ENCODE data around the gene UBA5.

UBA5 gene

DNA sequence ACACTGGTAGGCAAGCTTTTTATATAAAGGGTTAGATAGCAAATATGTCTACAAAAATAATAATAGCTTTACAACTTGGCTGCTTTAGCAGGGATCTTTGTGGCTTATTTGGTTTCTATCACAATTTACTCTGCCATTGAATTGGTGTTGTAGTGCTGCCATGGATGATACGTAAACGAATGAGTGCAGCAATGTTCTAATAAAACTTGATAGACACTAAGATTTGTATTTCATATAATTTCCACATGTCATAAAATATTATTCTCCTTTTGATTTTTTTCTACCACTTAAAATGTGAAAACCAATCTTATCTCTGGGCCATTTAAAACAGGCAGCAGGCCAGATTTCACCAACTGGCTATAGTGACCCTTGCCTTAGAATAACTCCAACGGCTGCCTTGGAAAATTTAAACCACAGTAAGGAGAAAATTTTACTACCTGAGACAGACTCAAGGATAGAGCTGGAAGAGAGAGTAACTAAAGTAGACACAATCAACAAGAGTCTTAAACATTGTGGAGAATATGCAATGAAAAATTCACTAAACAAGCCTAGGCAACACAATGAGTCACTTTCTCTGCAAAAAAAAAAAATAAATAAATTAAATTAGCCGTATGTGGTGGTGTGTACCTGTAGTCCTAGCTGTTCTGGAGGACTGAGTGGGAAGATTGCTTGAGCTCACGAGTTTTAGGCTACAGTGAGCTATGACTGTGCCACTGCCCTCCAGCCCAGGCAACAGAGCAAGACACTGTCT is 54.0 kb downstream of the UBA5 start:
- DNase-seq: no peak
- Histone ChIP-seq H3K4me1 (ENCODE audit: control insufficient read depth, insufficient read depth, low read depth, low read length) (no peaks in the 10 kb centered on the region), H3K4me3 (ENCODE audit: insufficient read depth in 1 of 2, low read depth in 1 of 2, low read length in 2 of 2) (no peak overlapping the region), H2BK15ac (ENCODE audit: low read depth, poor library complexity, severe bottlenecking) (no peak overlapping the region), H2BK5ac (ENCODE audit: low read depth, low read length, poor library complexity, severe bottlenecking) (no peak overlapping the region), H2AK5ac (ENCODE audit: low read length, severe bottlenecking) (no peak overlapping the region), H3K36me3 (ENCODE audit: control insufficient read depth in 1 of 2, insufficient read depth in 2 of 2, low read depth in 1 of 2, low read length in 2 of 2) (peaks cover 8 to 95% of the 10 kb centered on the region in 2 experiments), H4K91ac (ENCODE audit: low read length) (no peak overlapping the region), H3K27me3 (ENCODE audit: control insufficient read depth in 1 of 2, insufficient read depth in 1 of 2, low read length in 2 of 2) (no peaks in the 10 kb centered on the region), H3K23ac (ENCODE audit: low read length in 2 of 2) (no peak overlapping the region), H3K4ac (ENCODE audit: low read depth in 1 of 2, low read length in 2 of 2) (no peak overlapping the region), H2BK120ac (ENCODE audit: low read depth, low read length) (no peak overlapping the region), H3K27ac (ENCODE audit: low read length, poor library complexity, severe bottlenecking) (no peak overlapping the region), H3K9me3 (ENCODE audit: control insufficient read depth, low read length) (no peaks in the 10 kb centered on the region), H3K4me2 (ENCODE audit: low read length, poor library complexity, severe bottlenecking) (no peak overlapping the region), H2AFZ (ENCODE audit: low read depth, low read length) (no peak overlapping the region), H3K9ac (ENCODE audit: low read length) (no peak overlapping the region), H3K79me1 (replicated peaks; ENCODE audit: low read length, poor library complexity, severe bottlenecking) (peaks cover 13% of the 10 kb centered on the region), H4K8ac (ENCODE audit: low read length) (no peak overlapping the region), H2BK12ac (ENCODE audit: low read length in 2 of 2) (no peak overlapping the region), H3K14ac (ENCODE audit: low read length in 2 of 2) (no peak overlapping the region), H3K18ac (ENCODE audit: low read depth in 1 of 2, low read length in 2 of 2) (no peak overlapping the region)
- 95% methylated on average over 2 of the region's 5 CpGs for WGBS

- no peak overlapping the region for H2BK120ac ChIP-seq (ENCODE audit: low read depth, low read length)
- H3K27me3 ChIP-seq (ENCODE audit: control insufficient read depth in 1 of 2, insufficient read depth in 1 of 2, low read length in 2 of 2): no peaks in the 10 kb centered on the region
- H3K14ac ChIP-seq (ENCODE audit: low read length in 2 of 2): no peak overlapping the region
Measured at GRCh38 chr3:132716372-132716771, 56.2 kb downstream of the UBA5 start.

DNA sequence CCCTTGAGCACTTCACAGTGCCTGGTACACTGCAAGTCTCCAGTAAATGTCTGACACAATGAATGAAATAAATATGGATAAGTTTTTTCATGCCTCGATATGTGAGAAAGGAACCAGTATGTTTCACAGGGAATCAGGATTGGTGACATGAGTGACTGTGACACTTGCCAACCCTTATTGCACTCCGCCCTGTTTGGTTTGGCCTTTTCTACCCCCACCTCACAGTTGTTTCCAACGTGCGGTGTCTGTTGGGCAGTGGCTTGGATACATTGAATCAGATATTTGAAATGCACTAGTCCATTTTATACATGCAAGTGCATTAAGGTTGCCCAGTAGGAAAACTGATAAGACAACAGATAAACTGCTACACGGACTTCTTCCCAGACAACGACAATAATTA is 60.1 kb downstream of the UBA5 start:
- Histone ChIP-seq H3K27ac (ENCODE audit: low read length, poor library complexity, severe bottlenecking) (no peak overlapping the region), H2AFZ (ENCODE audit: low read depth, low read length) (no peak overlapping the region), H3K4ac (ENCODE audit: low read depth in 1 of 2, low read length in 2 of 2) (no peak overlapping the region), H3K36me3 (ENCODE audit: control insufficient read depth in 1 of 2, insufficient read depth in 2 of 2, low read depth in 1 of 2, low read length in 2 of 2) (peaks cover 0 to 38% of the 10 kb centered on the region in 2 experiments), H3K4me2 (ENCODE audit: low read length, poor library complexity, severe bottlenecking) (no peak overlapping the region), H3K9me3 (ENCODE audit: control insufficient read depth, low read length) (no peaks in the 10 kb centered on the region), H3K9ac (ENCODE audit: low read length) (no peak overlapping the region), H3K4me1 (ENCODE audit: control insufficient read depth, insufficient read depth, low read depth, low read length) (peaks cover 4% of the 10 kb centered on the region), H4K91ac (ENCODE audit: low read length) (no peak overlapping the region), H2BK120ac (ENCODE audit: low read depth, low read length) (no peak overlapping the region), H3K14ac (ENCODE audit: low read length in 2 of 2) (no peak overlapping the region), H3K4me3 (ENCODE audit: insufficient read depth in 1 of 2, low read depth in 1 of 2, low read length in 2 of 2) (peak overlapping the region in 1 of 2 experiments; percentile 94), H3K18ac (ENCODE audit: low read depth in 1 of 2, low read length in 2 of 2) (no peak overlapping the region), H3K79me1 (replicated peaks; ENCODE audit: low read length, poor library complexity, severe bottlenecking) (peaks cover 9% of the 10 kb centered on the region), H2AK5ac (ENCODE audit: low read length, severe bottlenecking) (no peak overlapping the region), H2BK5ac (ENCODE audit: low read depth, low read length, poor library complexity, severe bottlenecking) (no peak overlapping the region), H3K27me3 (ENCODE audit: control insufficient read depth in 1 of 2, insufficient read depth in 1 of 2, low read length in 2 of 2) (no peaks in the 10 kb centered on the region), H3K23ac (ENCODE audit: low read length in 2 of 2) (no peak overlapping the region), H2BK12ac (ENCODE audit: low read length in 2 of 2) (no peak overlapping the region), H2BK15ac (ENCODE audit: low read depth, poor library complexity, severe bottlenecking) (no peak overlapping the region), H4K8ac (ENCODE audit: low read length) (no peak overlapping the region)
- DNase-seq: no peak
- WGBS: 100% methylated on average over 2 of the region's 6 CpGs

More at GRCh38 chr3:132716372-132716771, 56.2 kb downstream of the UBA5 start:
- Histone ChIP-seq H3K4me1 (ENCODE audit: control insufficient read depth, insufficient read depth, low read depth, low read length) (peaks cover 4% of the 10 kb centered on the region), H3K4me3 (ENCODE audit: insufficient read depth in 1 of 2, low read depth in 1 of 2, low read length in 2 of 2) (no peak overlapping the region), H4K8ac (ENCODE audit: low read length) (no peak overlapping the region), H3K27ac (ENCODE audit: low read length, poor library complexity, severe bottlenecking) (no peak overlapping the region), H2AK5ac (ENCODE audit: low read length, severe bottlenecking) (no peak overlapping the region), H3K9me3 (ENCODE audit: control insufficient read depth, low read length) (no peaks in the 10 kb centered on the region), H2BK5ac (ENCODE audit: low read depth, low read length, poor library complexity, severe bottlenecking) (no peak overlapping the region), H2AFZ (ENCODE audit: low read depth, low read length) (no peak overlapping the region), H2BK12ac (ENCODE audit: low read length in 2 of 2) (no peak overlapping the region), H3K79me1 (replicated peaks; ENCODE audit: low read length, poor library complexity, severe bottlenecking) (peaks cover 9% of the 10 kb centered on the region), H3K36me3 (ENCODE audit: control insufficient read depth in 1 of 2, insufficient read depth in 2 of 2, low read depth in 1 of 2, low read length in 2 of 2) (peaks cover 3 to 74% of the 10 kb centered on the region in 2 experiments), H3K4ac (ENCODE audit: low read depth in 1 of 2, low read length in 2 of 2) (no peak overlapping the region), H3K9ac (ENCODE audit: low read length) (no peak overlapping the region), H3K23ac (ENCODE audit: low read length in 2 of 2) (no peak overlapping the region), H3K4me2 (ENCODE audit: low read length, poor library complexity, severe bottlenecking) (no peak overlapping the region), H4K91ac (ENCODE audit: low read length) (no peak overlapping the region), H3K18ac (ENCODE audit: low read depth in 1 of 2, low read length in 2 of 2) (no peak overlapping the region), H2BK15ac (ENCODE audit: low read depth, poor library complexity, severe bottlenecking) (no peak overlapping the region)
- DNase-seq: no peak

GRCh38 chr3:132721479-132722164 is 61.5 kb downstream of the UBA5 start:
- Histone ChIP-seq H3K14ac (ENCODE audit: low read length in 2 of 2) (peak overlapping the region in 1 of 2 experiments; percentile 7), H3K27me3 (ENCODE audit: control insufficient read depth in 1 of 2, insufficient read depth in 1 of 2, low read length in 2 of 2) (no peaks in the 10 kb centered on the region), H2BK5ac (ENCODE audit: low read depth, low read length, poor library complexity, severe bottlenecking) (peak overlapping the region; percentile 95), H2BK15ac (ENCODE audit: low read depth, poor library complexity, severe bottlenecking) (peak overlapping the region; percentile 83), H3K79me1 (replicated peaks; ENCODE audit: low read length, poor library complexity, severe bottlenecking) (peaks cover 6% of the 10 kb centered on the region), H3K18ac (ENCODE audit: low read depth in 1 of 2, low read length in 2 of 2) (peak overlapping the region; percentile 93 to 98), H3K23ac (ENCODE audit: low read length in 2 of 2) (peak overlapping the region in 1 of 2 experiments; percentile 63), H3K4me2 (ENCODE audit: low read length, poor library complexity, severe bottlenecking) (peak overlapping the region; percentile 86), H2BK120ac (ENCODE audit: low read depth, low read length) (peak overlapping the region; percentile 61), H3K4me3 (ENCODE audit: insufficient read depth in 1 of 2, low read depth in 1 of 2, low read length in 2 of 2) (peak overlapping the region; percentile 85 to 94), H4K91ac (ENCODE audit: low read length) (peak overlapping the region; percentile 95), H3K9ac (ENCODE audit: low read length) (peak overlapping the region; percentile 94), H2BK12ac (ENCODE audit: low read length in 2 of 2) (peak overlapping the region in 1 of 2 experiments; percentile 54), H3K36me3 (ENCODE audit: control insufficient read depth in 1 of 2, insufficient read depth in 2 of 2, low read depth in 1 of 2, low read length in 2 of 2) (peaks cover 0 to 24% of the 10 kb centered on the region in 2 experiments), H3K27ac (ENCODE audit: low read length, poor library complexity, severe bottlenecking) (peak overlapping the region; percentile 83), H3K4me1 (ENCODE audit: control insufficient read depth, insufficient read depth, low read depth, low read length) (peaks cover 4% of the 10 kb centered on the region), H2AK5ac (ENCODE audit: low read length, severe bottlenecking) (no peak overlapping the region), H2AFZ (ENCODE audit: low read depth, low read length) (peak overlapping the region; percentile 55), H4K8ac (ENCODE audit: low read length) (peak overlapping the region; percentile 97), H3K4ac (ENCODE audit: low read depth in 1 of 2, low read length in 2 of 2) (peak overlapping the region; percentile 14 to 94), H3K9me3 (ENCODE audit: control insufficient read depth, low read length) (no peaks in the 10 kb centered on the region)
- peak; percentile 81 for DNase-seq
- 3% methylated on average over 45 of the region's 47 CpGs for WGBS

Measured in mesenchymal stem cell (in vitro differentiated cells and primary cell).